GM21526 (cell line): ENCODE measurements around the gene GK.
"Not testable (repeated sequence)": the region's sequence is repeated elsewhere in the genome, so short reads cannot be mapped to it uniquely, and the experiment has no call there.

Experiments
- ATAC-seq: cut with Tn5 transposase; IDR thresholded peaks from one replicate; pipeline ENCODE4 v1.9.1; 2021; ENCODE audit warnings: moderate library complexity; ENCODE audit not compliant: unreplicated experiment, low FRiP score

GK gene

GRCh38 chrX:30653415-30654131 lies at the start of gene GK:
Gene GK (plus strand): TSS chrX:30653423. CDS start chrX:30653538, 115 bp downstream.
- peak; percentile 6 for ATAC-seq

GRCh38 chrX:30607155-30607554 lies 46.1 kb upstream of the GK start:
- ATAC-seq = no peak

- no peak for ATAC-seq
Observed at GRCh38 chrX:30610026-30610425, 43.2 kb upstream of the GK start.

GRCh38 chrX:30612250-30612655 lies 41.0 kb upstream of the GK start:
- ATAC-seq = no peak

GRCh38 chrX:30613721-30614120 lies 39.5 kb upstream of the GK start:
- no peak for ATAC-seq

DNA sequence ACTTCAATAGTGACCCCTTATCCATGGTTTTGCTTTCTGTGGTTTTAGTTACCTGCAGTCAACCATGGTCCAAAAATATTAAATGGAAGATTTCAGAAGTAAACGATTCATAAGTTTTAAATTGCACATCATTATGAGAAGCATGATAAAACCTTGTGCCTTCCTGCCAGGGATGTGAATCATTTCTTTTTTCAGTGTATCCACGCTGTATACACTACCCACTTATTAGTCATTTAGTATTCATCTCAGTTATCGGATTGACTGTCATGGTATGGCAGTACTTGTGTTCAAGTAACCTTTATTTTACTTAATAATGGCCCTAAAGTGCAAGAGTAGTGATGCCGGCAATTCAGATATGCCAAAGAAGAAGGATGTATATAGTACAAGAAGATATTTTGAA lies 38.0 kb upstream of the GK start:
- no peak for ATAC-seq

GRCh38 chrX:30618160-30618765 lies 35.0 kb upstream of the GK start:
- ATAC-seq = no peak

- ATAC-seq = no peak
Observed at GRCh38 chrX:30620125-30620524, 33.1 kb upstream of the GK start.

- ATAC-seq = no peak
Observed at GRCh38 chrX:30620980-30621618, 32.1 kb upstream of the GK start.

GRCh38 chrX:30622361-30622760 lies 30.9 kb upstream of the GK start:
- ATAC-seq = no peak

- no peak for ATAC-seq
Observed at GRCh38 chrX:30626402-30626801, 26.8 kb upstream of the GK start.

GRCh38 chrX:30627818-30628652 lies 25.2 kb upstream of the GK start:
- ATAC-seq = no peak

- not testable (repeated sequence) for ATAC-seq
Observed at GRCh38 chrX:30634070-30634469, 19.2 kb upstream of the GK start.

DNA sequence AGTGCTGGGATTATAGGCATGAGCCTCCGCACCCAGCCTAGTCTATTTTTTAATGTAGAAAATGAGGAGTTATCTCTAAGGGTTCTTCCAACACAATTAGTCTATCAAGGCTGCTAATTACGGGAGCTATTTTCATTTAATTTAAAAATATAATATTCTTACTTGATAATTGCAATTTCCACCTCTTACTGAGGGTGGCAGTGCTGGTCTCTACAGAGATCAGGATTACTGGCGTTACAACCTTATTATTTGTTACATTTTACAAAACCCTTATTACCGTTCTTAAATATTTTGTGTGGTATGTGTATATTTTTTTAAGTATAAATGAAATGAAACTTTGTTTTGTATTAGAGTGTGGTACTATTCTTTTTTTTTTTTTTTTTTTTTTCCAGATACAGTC lies 17.6 kb upstream of the GK start:
- ATAC-seq = no peak

DNA sequence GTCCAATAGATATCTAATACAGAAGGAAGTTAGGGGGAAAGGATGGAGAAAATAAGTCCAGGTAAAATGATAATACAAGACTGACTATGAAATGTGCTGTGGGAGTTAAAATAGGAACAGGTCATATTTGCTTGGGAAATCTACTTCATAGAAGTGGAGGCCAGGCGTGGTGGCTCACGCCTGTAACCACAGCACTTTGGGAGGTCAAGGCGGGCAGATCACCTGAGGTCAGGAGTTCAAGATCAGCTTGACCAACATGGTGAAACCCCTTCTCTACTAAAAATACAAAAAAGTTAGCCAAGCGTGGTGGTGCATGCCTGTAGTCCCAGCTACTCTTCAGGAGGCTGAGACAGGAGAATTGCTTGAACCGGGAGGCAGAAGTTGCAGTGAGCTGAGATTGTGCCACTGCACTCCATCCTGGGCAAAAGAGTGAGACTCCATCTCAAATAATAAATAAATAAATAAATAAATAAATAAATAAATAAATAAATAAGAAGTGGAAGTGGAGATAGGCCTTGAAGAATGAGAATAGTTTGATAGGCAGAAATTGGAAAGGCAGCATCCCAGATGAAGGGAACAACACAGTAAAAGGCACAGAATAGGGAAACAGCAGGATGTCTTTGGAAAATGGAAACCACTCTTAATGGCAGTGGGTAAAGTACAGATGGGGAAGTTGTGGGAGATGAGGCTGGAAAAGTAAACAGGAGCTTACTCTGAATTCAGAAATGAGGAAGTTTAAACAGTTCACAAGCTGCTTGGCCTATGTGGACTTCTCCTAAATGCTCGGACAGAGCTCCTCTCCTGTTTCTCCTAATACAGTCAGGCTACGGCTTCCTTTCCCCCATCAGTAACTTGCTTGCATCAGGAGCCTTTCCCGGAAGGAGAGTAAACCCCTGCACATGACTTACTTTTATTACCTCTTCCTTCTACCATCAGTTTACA lies 15.1 kb upstream of the GK start:
- ATAC-seq = no peak

DNA sequence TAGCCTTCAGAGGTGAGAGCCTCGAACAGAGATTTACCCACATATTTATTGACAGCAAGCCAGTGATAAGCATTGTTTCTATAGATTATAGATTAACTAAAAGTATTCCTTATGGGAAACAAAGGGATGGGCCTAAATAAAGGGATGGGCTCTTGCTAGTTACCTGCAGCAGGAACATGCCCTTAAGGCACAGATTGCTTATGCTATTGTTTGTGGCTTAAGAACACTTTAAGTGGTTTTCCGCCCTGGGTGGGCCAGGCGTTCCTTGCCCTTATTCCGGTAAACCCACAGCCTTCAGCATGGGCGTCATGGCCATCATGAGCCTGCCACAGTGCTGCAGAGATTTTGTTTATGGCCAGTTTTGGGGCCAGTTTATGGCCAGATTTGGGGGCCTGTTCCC lies 13.5 kb upstream of the GK start:
- ATAC-seq = not testable (repeated sequence)

- no peak for ATAC-seq
Observed at GRCh38 chrX:30642642-30643041, 10.6 kb upstream of the GK start.

GRCh38 chrX:30643313-30643821 lies 9.9 kb upstream of the GK start:
- ATAC-seq = no peak

DNA sequence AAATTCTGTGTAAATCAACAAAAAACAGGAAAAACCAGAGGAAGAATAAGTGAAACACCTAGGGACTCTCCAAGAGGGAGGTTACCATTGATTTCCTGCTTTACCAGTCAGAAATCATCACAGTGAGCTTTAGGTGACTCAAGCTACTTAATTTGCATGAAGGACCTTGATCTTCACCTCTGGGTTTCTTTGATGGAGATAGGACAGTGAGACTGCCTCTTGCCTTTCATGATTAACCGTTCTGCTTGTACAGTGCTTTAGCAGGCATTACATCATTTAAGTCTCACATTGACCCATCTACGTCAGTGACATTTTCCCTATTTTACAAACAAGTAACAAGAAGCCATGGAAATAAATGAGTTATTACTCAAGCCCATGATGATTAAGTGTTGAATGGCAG lies 3.4 kb upstream of the GK start:
- ATAC-seq = no peak
